HG03565 (cell line): ENCODE measurements around the gene ANKS1A.

Experiments
- ATAC-seq: cut with Tn5 transposase; IDR thresholded peaks from one replicate; pipeline ENCODE4 v1.9.1; 2021; ENCODE audit warnings: mild to moderate bottlenecking, moderate library complexity; ENCODE audit not compliant: unreplicated experiment

The ANKS1A gene

GRCh38 chr6:35064757-35065440 lies 175.8 kb downstream of the ANKS1A start:
- ATAC-seq = no peak

GRCh38 chr6:35065441-35065800 lies 176.4 kb downstream of the ANKS1A start:
- no peak for ATAC-seq

GRCh38 chr6:35065870-35066269 lies 176.8 kb downstream of the ANKS1A start:
- ATAC-seq = no peak

DNA sequence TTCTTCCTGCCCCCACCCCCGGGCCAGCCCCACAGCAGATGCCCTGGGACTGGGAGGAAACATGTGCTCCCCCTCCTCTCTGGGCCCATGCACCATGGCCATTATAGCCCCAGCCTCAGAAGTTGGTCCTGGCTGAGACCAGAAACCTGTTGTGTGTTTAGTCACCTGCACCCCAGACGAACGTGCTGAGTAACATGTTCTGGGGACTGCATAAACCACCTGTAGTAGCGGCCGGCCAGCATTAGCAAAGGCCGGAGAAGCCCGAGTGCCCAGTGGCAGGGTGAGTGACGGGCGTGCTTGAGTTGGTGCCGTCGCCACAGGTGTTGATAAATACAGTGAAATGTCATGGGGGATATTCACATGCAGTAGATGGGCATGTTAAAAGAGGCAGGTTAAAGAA lies 178.2 kb downstream of the ANKS1A start:
- ATAC-seq = no peak

DNA sequence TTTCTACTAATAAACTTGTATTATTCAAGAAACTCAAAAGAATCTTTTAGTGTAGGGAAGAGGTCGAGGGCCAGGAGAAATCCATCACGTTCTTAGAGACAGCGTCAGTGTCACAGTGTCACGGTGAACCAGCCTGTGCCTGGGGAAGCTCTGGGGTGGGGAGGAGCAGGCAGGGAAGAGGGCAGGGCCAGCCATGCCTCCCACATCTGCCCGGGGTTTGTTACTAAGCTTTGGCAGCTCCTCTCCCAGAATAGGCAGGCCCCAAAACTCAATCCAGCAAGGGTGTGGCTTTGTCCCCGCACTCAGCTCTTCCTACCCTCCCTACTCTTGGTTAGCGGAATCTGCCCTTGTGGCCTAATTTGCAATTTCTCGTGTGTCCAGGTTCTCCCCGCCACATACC lies 179.2 kb downstream of the ANKS1A start:
- ATAC-seq = no peak

- no peak for ATAC-seq
These were observed 179.6 kb downstream of the ANKS1A start for GRCh38 chr6:35068644-35069043.

GRCh38 chr6:35069262-35069661 lies 180.2 kb downstream of the ANKS1A start:
- ATAC-seq = no peak

- no peak for ATAC-seq
These were observed 181.1 kb downstream of the ANKS1A start for GRCh38 chr6:35070111-35070510.

DNA sequence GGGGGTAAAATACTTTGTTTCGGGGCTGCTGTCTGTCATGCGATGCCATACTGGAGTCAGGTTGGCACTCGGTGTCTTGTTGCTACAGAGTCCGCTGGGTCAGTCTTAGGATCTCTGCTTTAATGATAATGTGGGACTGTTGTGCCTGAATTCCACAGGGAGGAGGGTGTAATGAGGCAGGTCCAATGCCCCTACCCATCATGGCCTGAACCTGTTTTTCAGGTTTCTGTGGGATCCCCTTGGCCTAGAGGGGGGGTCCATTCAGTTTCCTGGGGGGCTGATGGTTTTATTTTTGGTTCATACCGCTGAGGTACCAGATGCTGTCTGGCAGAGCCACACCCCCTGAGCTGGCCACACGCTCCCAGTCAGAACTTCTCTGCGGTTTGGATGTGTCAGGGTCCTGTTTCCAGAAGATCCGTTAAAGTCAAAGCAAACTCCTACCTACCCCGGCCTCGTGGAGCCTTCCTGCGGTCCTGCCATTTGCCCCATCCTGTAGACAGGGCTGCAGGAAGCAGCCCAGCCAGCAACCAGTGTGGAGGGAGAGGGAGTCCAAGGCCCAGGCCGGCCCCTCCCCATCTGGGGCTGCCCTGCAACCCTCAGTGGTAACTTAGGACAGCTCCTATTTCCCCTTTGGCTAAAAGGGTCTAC lies 182.4 kb downstream of the ANKS1A start:
- no peak for ATAC-seq

- no peak for ATAC-seq
These were observed 183.1 kb downstream of the ANKS1A start for GRCh38 chr6:35072051-35072697.

- ATAC-seq = no peak
These were observed 183.6 kb downstream of the ANKS1A start for GRCh38 chr6:35072698-35073055.

DNA sequence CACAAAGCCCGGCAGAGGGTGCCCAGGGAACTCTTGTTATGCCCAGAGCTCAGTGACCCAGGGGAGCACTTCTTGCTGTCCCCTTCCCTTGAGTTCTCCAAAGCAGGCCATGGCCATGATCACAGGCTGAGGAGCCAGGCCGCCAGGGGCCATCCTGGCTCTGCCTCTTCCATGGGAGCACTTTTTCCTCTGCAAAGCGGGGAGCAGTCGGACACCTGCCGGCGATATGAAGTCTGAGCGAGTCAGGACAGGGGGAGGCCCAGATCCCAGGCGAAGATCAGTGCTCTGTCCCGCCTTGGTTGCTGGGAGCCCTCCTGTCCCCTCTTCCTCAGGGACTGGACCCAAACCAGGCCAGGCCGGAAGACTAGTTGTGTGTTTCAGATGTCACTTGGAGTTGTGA lies 184.2 kb downstream of the ANKS1A start:
- no peak for ATAC-seq

DNA sequence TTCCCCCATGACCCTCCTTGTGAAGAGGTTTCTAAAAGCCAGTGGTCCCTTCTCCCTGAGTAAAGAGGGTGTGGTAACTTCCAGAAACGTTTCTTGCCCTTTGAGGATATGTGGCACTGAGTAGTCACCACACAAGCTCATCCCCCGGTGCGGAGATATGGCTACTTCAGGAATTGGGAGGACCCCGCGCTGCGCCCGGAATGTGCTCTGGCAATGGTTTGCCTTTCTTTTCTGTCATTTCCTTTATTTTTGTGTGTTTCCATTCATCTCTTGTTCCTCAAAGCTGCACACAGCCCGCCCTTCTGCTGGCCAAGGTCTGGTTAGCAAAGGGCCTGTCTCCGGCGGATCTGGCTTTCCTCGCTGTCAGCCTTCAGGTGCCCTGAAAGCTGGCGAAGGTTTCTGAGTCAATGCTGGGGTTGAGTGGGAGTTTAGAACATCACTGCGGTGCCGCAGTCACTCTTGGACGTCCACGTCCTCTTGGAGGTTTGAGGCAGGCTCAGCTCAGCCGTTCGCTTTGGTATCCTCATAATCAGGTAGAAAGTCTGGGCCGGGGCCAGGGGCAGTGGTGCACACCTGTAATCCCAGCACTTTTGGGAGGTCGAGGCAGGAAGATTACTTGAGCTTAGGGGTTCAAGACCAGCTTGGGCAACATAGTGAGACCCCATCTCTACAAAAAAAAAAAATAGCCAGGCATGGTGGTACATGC lies 184.9 kb downstream of the ANKS1A start:
- ATAC-seq = no peak

DNA sequence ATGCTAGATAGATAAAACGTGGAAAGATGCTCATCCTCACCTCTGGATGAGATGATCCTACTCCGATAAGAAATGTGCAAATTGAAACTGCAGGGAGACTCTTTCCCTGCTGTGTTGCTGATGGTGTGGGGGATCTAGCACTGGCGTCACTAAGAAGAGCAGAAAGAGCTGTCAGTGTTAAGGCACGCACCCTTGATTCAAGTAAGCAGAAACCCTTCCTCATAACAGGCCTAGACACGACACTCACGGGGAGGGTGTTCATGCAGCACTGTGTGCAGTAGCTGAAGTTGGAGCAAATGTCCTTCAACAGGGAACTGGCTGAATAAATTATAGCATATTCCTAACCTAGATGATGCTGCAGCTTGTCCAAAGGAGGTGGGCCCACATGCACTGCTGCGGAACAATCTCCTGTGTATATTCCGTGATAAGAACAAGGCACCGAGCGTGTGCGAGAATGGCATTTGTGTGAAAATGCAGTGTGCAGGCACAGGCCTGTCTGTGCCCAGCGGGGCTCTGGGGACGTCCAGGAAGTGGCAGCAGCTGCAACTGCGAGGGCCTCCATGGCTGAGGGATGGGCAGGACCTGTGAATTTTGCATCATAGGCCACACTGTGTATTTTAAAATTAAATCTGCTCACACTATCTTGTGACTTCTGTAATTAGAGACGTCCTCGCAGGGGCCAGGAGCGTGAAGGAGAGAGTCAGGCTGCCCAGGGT lies 188.1 kb downstream of the ANKS1A start:
- no peak for ATAC-seq

DNA sequence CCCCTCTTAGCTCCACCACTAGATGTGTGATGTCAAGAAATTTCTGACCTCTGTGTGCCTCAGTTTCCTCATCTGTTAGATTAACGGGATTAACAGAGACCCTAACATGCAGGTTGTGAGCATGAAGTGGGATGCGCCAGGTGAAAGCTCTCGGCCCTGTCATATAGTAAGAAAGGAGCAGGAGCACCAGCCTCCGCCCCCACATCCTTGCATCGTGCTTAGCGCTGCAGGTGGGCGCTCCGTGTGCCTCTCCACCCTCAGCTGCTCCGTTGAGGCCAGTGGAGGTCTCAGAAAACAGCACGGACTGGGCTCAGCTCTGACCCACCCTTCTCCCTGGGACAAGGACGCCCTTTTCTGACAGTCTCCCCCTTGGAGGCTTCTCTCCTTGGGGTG lies 188.7 kb downstream of the ANKS1A start:
- no peak for ATAC-seq

DNA sequence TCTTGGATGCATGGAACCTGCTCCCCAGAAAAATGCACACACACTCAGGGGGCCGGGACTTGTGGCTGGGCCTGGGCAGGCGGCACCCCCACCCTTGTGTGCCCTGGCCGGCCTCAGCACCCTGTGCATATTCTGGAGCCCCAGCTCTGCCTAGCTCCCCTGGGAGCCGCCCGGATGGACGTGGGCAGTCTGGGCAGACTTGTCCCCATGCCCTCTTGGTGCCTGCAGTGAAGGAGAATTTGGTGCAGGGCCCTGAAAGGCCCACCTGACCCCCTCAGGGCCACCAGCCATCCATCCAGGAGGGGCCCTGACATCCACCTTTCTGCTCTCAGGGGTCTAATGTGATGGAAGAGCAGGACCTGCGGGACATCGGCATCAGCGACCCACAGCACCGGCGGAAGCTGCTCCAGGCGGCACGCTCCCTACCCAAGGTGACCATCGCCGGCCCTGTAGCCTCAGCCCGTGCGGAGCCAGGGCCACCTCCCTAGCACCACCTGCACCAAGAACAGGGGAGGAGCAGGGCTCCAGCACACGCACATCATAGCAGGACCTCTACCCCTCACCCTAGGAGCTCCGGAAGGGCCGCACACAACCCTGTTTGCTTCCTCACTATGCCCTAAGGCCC lies 189.3 kb downstream of the ANKS1A start:
- no peak for ATAC-seq

- ATAC-seq = no peak
These were observed 189.8 kb downstream of the ANKS1A start for GRCh38 chr6:35078896-35079295.

DNA sequence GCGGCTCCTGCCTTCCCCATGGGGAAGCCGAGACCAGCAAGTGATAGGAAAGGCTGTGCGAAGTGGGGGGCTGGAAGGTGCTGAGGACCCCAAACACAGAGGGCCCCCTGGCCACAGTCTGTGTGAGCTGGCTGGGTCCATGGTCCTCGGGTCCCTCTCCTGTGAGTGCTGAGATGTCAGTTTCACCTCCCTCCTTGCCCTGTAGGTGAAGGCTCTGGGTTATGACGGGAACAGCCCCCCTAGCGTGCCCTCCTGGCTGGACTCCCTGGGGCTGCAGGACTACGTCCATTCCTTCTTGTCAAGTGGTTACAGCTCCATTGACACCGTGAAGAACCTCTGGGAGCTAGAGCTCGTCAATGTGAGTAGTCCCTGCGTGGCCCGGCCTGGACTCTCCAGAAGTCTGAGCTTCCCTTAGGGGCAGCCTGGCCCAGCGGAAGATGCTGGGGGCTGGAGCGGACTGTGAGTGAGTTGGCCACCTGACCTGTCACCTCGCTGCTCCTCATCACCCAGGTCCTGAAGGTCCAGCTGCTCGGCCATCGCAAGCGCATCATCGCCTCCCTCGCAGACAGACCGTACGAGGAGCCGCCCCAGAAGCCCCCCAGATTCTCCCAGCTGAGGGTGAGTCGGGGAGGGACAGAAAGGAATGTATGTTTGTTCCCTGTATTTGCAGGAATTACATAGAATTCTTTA lies 190.4 kb downstream of the ANKS1A start:
- no peak for ATAC-seq

GRCh38 chr6:35080016-35080680 lies 191.1 kb downstream of the ANKS1A start:
- no peak for ATAC-seq
